ENCODE results near the gene ALG12. TPM values are rescaled to one million over a fixed set of nuclear protein-coding genes. Genes with fewer than 3 reads are reported as not detected.

Gene ALG12
- total and polyA plus RNA-seq, 2 of the 4 experiments (the other 2 are of a cell fraction) = 7.2 to 10.9 TPM

DNA sequence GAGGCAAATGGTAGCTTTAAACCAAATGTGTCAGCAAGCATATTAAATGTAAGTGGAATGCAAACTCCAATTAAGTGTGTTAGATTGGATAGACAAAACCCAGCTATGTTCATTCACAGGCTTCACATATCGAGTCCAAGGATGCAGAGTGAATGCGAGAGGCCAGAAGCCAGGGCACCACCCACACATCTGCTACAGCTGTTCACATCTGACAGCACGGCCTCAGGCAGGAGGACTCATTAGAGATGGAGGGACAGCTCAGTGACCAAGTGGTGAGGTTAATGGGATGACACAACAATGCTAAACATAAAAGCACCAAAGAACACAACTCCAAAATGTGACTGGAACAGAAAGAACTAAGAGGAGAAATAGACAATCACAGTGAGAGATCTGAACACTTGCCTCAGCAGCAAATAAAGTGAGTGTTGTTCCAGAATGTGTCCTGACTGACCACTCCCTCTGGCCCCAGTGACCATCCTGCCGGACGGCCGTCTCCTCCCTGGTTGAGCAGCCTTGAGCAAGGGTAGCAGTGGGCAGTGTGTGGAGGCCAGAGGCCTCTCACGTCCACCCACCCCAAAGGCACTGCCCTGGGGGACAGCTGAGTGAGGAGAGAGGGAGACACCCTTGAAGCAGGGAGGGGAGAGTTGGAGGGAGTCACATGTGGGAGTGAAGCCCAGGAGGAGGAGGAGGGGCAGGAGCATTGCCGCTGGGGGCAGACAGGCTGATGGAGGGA lies 23.8 kb downstream of the ALG12 start:
- Histone ChIP-seq H3K9ac (ENCODE audit: low read depth, low read length) (no peak overlapping the region), H3K4me2 (ENCODE audit: low read depth, low read length) (no peak overlapping the region), H3K56ac (ENCODE audit: extremely low read depth, insufficient read depth, low read length) (no peak overlapping the region), H3K27me3 (ENCODE audit: control insufficient read depth, insufficient read depth, low read length) (no peaks in the 10 kb centered on the region), H3K9me1 (ENCODE audit: insufficient read depth, low read length) (peaks cover 9% of the 10 kb centered on the region; the same call in 1 of the 2 replicates), H4K8ac (ENCODE audit: low read depth in 2 of 2, low read length in 2 of 2) (no peak overlapping the region), H4K20me1 (ENCODE audit: insufficient read depth, low read length) (peaks cover 6% of the 10 kb centered on the region; the same call in 1 of the 2 replicates), H2BK120ac (ENCODE audit: low read depth, low read length) (no peak overlapping the region), H2BK20ac (ENCODE audit: low read depth, low read length) (no peak overlapping the region), H2BK15ac (ENCODE audit: low read depth, low read length) (no peak overlapping the region), H3K79me1 (ENCODE audit: low read depth in 1 of 2, low read length in 2 of 2) (peaks cover 16 to 35% of the 10 kb centered on the region in 2 experiments), H4K91ac (ENCODE audit: insufficient read depth, low read depth, low read length) (no peak overlapping the region), H2BK5ac (ENCODE audit: low read depth, low read length, poor library complexity, severe bottlenecking) (no peak overlapping the region), H2AFZ (replicated peaks; ENCODE audit: low read length, poor library complexity) (no peak overlapping the region), H3K36me3 (ENCODE audit: control insufficient read depth, insufficient read depth, low read length) (peaks cover 19% of the 10 kb centered on the region), H3K9me3 (ENCODE audit: control insufficient read depth, insufficient read depth, low read length) (peaks cover 7% of the 10 kb centered on the region), H3K4me3 (ENCODE audit: insufficient read depth, low read depth, low read length) (no peak overlapping the region), H3K4ac (ENCODE audit: low read depth, low read length) (no peak overlapping the region), H3K14ac (replicated peaks; ENCODE audit: low read depth, low read length) (no peak overlapping the region), H3K18ac (ENCODE audit: low read depth, low read length) (no peak overlapping the region), H2AK9ac (replicated peaks; ENCODE audit: low read depth, low read length, poor library complexity) (no peak overlapping the region), H2AK5ac (ENCODE audit: low read depth, low read length) (no peak overlapping the region), H3K23ac (ENCODE audit: low read depth, low read length) (no peak overlapping the region), H3K27ac (ENCODE audit: insufficient read depth, low read length) (no peak overlapping the region), H4K5ac (ENCODE audit: low read depth, low read length) (no peak overlapping the region), H3K4me1 (ENCODE audit: control insufficient read depth, insufficient read depth, low read length) (no peaks in the 10 kb centered on the region)
- TF ChIP-seq, protein P1, sequence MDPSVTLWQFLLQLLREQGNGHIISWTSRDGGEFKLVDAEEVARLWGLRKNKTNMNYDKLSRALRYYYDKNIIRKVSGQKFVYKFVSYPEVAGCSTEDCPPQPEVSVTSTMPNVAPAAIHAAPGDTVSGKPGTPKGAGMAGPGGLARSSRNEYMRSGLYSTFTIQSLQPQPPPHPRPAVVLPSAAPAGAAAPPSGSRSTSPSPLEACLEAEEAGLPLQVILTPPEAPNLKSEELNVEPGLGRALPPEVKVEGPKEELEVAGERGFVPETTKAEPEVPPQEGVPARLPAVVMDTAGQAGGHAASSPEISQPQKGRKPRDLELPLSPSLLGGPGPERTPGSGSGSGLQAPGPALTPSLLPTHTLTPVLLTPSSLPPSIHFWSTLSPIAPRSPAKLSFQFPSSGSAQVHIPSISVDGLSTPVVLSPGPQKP (IDR thresholded peaks at IDR 0.05; ENCODE audit: borderline replicate concordance, low read depth, low read length) = no peak
- no peak for TF ChIP-seq CEBPB (IDR thresholded peaks at IDR 0.05; ENCODE audit: low read depth, low read length)
- no peak for TF ChIP-seq FOS (IDR thresholded peaks at IDR 0.05; ENCODE audit: low read depth, low read length)
- no peak for TF ChIP-seq RAD21 (IDR thresholded peaks at IDR 0.05; ENCODE audit: low read length)
- no peak for TF ChIP-seq NFE2L2 (IDR thresholded peaks at IDR 0.05; ENCODE audit: low read depth, low read length)
- no peak for TF ChIP-seq RFX5 (IDR thresholded peaks at IDR 0.05; ENCODE audit: low read depth, low read length)
- TF ChIP-seq MXI1 (IDR thresholded peaks at IDR 0.05; ENCODE audit: borderline replicate concordance, low read depth, low read length) = no peak
- TF ChIP-seq MAZ (IDR thresholded peaks at IDR 0.05; ENCODE audit: borderline replicate concordance, low read depth, low read length) = no peak
- no peak for TF ChIP-seq POLR2A (IDR thresholded peaks at IDR 0.05; ENCODE audit: low read depth, low read length)
- TF ChIP-seq, protein P2, sequence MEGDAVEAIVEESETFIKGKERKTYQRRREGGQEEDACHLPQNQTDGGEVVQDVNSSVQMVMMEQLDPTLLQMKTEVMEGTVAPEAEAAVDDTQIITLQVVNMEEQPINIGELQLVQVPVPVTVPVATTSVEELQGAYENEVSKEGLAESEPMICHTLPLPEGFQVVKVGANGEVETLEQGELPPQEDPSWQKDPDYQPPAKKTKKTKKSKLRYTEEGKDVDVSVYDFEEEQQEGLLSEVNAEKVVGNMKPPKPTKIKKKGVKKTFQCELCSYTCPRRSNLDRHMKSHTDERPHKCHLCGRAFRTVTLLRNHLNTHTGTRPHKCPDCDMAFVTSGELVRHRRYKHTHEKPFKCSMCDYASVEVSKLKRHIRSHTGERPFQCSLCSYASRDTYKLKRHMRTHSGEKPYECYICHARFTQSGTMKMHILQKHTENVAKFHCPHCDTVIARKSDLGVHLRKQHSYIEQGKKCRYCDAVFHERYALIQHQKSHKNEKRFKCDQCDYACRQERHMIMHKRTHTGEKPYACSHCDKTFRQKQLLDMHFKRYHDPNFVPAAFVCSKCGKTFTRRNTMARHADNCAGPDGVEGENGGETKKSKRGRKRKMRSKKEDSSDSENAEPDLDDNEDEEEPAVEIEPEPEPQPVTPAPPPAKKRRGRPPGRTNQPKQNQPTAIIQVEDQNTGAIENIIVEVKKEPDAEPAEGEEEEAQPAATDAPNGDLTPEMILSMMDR (conservative IDR thresholded peaks at IDR 0.05; ENCODE audit: low read depth, low read length) = no peak
- DNase-seq (no peak), ATAC-seq (ENCODE audit: low read depth) (no peak; the same call in 1 of the 2 replicates)
- in situ Hi-C loops (cut with MboI; ENCODE audit: low sequenced_read_pairs) = no loop called here
- dilution Hi-C loops (cut with HindIII; ENCODE audit: low sequenced_read_pairs, unreplicated experiment) = no loop called here
- WGBS, 2 experiments (ENCODE audit: extremely low coverage in 2 of 2, insufficient read length in 1 of 2) = no CpG with 5 or more reads among the region's 8 CpGs
- ChIA-PET CTCF (no interaction called here), POLR2A (ENCODE audit: unreplicated experiment) (no interaction called here)
- BruUV-seq (replicated peaks) = no TSS peak
- intact Hi-C loops (cut with micrococcal nuclease) = no loop called here

Measured in IMR-90 (cell line).